MG63 (cell line): ENCODE results near the gene KCNC2. TPM values are rescaled to one million over a fixed set of nuclear protein-coding genes. Genes with fewer than 3 reads are reported as not detected.
A peak's percentile ranks its signal among the peaks of the same experiment; 100 is the strongest.

Experiments
- DNase-seq: peaks from one replicate; pipeline ENCODE4 v3.0.0-alpha.2; 2020
- H3K27me3 ChIP-seq: fragments of 250-450 bp; sonication (Bioruptor Pico); 2 replicates; pipeline ENCODE4 v1.5.1; 2020; ENCODE audit warnings: mild to moderate bottlenecking, moderate library complexity
- H3K36me3 ChIP-seq: fragments of 250-450 bp; sonication (Bioruptor Pico); 2 replicates; pipeline ENCODE4 v1.5.1; 2020; ENCODE audit warnings: mild to moderate bottlenecking, moderate library complexity
- H3K4me3 ChIP-seq: fragments of 250-450 bp; sonication (Bioruptor Pico); 2 replicates; pipeline ENCODE4 v1.5.1; 2020; ENCODE audit warnings: mild to moderate bottlenecking, moderate library complexity
- H3K9me3 ChIP-seq: fragments of 250-450 bp; sonication (Bioruptor Pico); 2 replicates; pipeline ENCODE4 v1.5.1; 2020; ENCODE audit warnings: mild to moderate bottlenecking, moderate library complexity
- total RNA-seq: library from RNA; depleted of rRNA; stranded (reverse); fragments of >200 nt; shearing (Covaris generic); gene quantifications from 2 replicates; pipeline ENCODE4 v1.2.3, GENCODE V29; 2014; ENCODE audit warnings: low replicate concordance

Gene KCNC2
- total RNA-seq, 1 experiment from 2014 or later = not detected

DNA sequence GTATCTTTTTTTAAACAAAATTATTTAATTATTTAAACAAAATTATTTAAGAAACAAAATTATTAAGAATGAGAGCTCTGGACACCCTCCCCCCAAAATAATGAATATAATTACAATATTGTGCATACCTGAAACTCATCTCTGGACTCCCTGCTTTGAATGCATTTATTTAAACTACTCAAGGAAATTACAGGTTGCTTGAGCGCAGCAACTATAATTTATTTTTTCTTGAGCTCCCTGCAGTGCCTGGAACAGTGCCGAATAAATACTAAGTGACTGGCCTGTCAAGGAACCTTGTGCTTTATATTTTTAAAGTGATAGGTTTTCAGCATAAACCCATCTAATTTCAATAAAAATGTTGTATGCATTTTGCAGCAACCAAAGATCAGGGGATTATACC is 93.9 kb downstream of the KCNC2 start:
- Histone ChIP-seq H3K4me3 (no peak overlapping the region), H3K9me3 (no peaks in the 10 kb centered on the region), H3K27me3 (no peaks in the 10 kb centered on the region), H3K36me3 (no peaks in the 10 kb centered on the region)
- DNase-seq = no peak

DNA sequence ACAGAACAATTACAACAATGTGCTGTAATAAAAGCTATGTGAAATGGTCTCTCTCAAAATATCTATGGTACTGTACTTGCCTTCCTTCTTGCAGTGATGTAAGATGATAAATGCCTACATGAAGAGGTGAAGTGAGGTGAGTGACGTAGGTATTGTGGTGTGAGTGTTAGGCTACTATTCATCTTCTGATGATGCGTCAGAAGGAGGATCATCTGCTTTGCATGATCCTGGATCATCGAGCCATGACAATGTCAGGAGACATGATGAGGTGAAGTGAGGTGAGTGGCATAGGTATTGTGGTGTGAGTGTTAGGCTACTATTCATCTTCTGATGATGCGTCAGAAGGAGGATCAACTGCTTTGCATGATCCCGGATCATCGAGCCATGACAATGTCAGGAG is 105.8 kb downstream of the KCNC2 start:
- Histone ChIP-seq H3K9me3 (no peaks in the 10 kb centered on the region), H3K36me3 (no peaks in the 10 kb centered on the region), H3K27me3 (no peaks in the 10 kb centered on the region), H3K4me3 (no peak overlapping the region)
- DNase-seq = no peak

DNA sequence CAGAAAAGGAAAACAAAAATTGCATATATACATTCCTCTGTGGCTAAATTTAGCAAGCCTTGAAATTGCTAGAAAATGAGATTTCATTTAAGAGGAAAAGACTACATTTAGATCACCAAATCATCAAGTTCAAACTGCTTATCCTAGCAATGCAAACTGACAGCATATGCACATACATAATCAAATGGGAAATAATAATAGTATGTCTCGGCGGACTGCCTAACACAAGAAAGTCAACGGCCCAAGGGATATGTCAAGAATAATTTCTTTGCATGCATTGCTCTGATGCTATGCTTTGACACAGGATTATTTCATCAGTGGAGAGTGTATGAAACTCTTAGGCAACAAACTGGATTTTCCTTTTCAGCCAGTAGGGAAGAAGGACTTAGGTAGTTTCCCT is 107.9 kb downstream of the KCNC2 start:
- Histone ChIP-seq H3K4me3 (no peak overlapping the region), H3K27me3 (no peaks in the 10 kb centered on the region), H3K9me3 (no peaks in the 10 kb centered on the region), H3K36me3 (no peaks in the 10 kb centered on the region)
- no peak for DNase-seq

DNA sequence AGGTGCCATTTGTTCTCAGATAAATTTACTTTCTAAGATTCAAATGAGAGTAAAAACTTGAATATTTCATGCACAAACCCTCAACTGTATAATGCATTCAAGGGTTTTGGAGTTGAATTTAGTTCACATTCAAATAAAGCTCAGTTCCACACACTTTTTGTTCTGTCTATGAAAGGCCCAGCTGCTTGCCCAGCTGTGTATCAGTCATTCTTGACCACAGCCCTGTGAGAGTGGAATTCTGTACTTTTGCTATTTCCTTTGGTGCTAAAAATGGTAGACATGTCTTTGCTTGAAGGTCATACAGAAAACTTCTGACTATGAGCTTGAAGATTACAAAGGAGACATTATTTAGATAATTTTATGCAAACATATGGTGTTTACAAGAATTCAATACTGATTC is 110.4 kb downstream of the KCNC2 start:
- no peak for DNase-seq
- no peaks in the 10 kb centered on the region for H3K27me3 ChIP-seq
- no peaks in the 10 kb centered on the region for H3K36me3 ChIP-seq

DNA sequence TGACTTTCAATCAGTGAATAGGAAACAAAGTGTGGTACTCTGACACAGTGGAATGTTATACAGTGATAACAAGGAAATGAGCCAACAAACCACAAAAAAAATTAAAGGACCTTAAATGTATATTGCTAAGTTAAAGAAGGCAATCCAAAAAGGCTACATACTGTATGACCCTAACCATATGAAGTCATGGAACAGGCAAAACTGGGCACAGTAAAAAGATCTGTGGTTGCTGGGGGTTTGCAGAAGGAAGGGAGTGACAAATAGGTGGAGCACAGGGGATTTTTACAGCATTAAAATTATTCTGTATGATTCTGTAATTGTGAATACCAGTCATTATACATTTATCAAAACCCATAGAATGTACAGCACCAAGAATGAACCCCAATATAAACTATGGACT is 112.6 kb downstream of the KCNC2 start:
- Histone ChIP-seq H3K4me3 (no peak overlapping the region), H3K36me3 (no peaks in the 10 kb centered on the region), H3K9me3 (no peaks in the 10 kb centered on the region), H3K27me3 (no peaks in the 10 kb centered on the region)
- DNase-seq = no peak

More for the DNA sequence above, 110.4 kb downstream of the KCNC2 start:
- Histone ChIP-seq H3K9me3 (no peaks in the 10 kb centered on the region), H3K4me3 (no peak overlapping the region)

DNA sequence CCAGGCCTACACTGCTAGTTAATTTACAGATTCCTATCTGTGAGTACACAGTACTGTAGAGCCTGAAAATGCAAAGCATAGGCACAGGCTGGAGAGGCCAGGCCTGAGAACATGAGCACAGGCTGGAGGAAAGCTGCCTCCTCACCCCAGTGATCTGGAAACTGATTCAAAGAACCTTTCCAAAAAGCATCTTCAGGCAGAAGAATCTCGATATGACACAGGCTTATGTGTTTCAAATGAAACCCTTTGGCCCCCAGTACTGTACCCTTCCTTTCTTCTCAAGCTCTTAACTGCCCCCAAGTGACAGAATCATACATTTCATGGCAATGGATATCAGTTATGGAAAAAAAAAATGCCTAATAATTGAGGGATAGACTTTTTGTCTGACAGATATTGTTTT is 122.0 kb downstream of the KCNC2 start:
- Histone ChIP-seq H3K36me3 (no peaks in the 10 kb centered on the region), H3K9me3 (no peaks in the 10 kb centered on the region), H3K4me3 (no peak overlapping the region), H3K27me3 (no peaks in the 10 kb centered on the region)
- no peak for DNase-seq

DNA sequence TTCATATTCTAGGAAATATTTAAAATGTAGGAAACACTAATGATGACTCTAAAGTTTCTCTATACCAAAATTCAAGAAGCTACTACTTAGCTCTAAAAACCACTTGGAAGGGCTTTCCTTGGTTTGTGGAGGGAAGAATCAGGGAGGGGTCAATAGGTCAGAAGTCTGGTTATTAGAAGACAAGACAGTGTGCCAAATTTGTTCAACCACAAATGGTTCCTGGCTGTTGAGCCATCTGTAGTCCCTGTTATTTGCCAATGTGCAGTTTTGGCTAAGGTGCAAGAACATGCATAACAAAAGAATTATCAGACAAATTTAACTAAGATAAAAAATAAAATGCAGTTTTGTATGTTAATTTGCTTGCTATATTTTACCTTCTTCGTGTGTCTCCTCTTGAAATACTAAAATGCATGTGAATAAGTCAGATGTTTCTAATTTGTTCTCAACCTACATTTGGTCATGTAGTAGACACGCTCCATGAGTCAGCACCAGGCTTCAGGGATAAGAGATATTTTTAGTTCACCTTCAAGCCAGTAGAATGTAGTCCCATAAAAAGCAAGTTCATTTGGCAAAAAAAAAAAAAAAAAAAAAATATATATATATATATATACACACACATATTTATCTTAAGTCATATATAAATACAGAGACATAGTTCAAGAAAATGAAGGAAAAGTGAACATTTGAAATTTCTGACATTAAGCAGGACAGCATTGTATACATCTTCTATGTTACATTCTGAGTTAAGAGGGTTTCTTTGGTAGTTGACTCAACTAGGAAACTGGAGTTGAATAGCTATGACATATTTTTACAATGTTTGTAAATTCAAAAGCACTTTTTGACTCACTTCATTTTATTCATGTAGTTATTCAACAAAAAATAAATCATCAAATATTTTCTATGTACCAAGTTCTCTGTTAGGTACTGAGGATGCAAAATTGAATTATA is 123.3 kb downstream of the KCNC2 start:
- Histone ChIP-seq H3K27me3 (no peaks in the 10 kb centered on the region), H3K9me3 (no peaks in the 10 kb centered on the region), H3K4me3 (no peak overlapping the region), H3K36me3 (no peaks in the 10 kb centered on the region)
- DNase-seq = peak; percentile 35

DNA sequence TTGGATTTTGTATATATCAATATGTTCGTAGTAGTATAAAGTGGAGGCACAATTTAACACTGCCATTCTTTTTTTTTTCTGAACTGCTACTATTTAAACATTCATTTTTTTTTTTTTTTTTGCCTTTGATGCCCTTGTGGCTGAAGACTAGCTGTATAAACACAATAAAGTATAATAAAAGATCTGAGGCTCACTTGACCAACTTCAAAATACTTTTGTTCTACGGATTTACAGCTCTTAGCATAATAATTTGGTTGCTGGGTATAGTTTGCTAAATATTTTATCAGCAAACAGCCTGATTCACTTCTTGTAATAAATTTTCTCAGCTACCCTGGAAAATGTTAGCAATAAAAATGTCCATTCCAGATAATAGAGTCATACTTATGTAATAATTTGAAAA is 128.3 kb downstream of the KCNC2 start:
- Histone ChIP-seq H3K9me3 (no peaks in the 10 kb centered on the region), H3K27me3 (no peaks in the 10 kb centered on the region), H3K36me3 (no peaks in the 10 kb centered on the region), H3K4me3 (no peak overlapping the region)
- no peak for DNase-seq

DNA sequence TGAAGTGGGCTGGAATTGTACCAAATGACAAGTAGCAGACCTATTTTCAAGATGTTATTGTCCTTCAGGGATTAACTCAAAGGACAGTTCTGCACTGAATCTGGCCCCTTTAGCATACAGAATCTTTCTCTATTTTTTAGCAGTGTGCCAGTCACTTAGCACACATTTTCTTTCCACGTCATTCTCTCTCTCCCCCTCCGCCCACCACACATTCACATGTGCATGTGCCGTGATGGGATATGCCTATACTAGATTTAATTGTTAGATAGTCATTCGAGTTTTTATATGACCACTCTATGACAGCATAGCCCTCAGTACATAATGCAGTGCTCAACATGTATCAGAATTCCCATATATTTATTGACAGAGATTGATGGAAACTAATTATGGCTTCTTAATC is 129.1 kb downstream of the KCNC2 start:
- Histone ChIP-seq H3K9me3 (no peaks in the 10 kb centered on the region), H3K36me3 (no peaks in the 10 kb centered on the region), H3K4me3 (no peak overlapping the region), H3K27me3 (no peaks in the 10 kb centered on the region)
- no peak for DNase-seq

DNA sequence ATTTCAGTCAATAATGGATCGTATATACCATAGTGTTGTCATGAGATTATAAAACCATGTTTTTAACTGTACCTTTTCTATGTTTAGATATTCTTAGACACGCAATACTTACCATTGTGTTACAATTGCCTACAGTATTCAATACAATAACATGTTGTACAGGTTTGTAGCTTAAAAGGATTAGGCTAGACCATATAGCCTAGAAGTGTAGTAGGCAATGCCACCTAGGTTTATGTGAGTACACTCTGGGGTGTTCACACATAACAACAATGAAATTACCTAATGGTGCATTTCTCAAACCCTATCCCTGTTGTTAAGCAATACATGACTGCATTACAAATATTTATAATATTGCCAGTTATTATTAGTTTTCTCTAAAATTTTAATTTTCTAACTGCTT is 144.2 kb downstream of the KCNC2 start:
- Histone ChIP-seq H3K4me3 (no peak overlapping the region), H3K36me3 (no peaks in the 10 kb centered on the region), H3K27me3 (no peaks in the 10 kb centered on the region), H3K9me3 (no peaks in the 10 kb centered on the region)
- no peak for DNase-seq

DNA sequence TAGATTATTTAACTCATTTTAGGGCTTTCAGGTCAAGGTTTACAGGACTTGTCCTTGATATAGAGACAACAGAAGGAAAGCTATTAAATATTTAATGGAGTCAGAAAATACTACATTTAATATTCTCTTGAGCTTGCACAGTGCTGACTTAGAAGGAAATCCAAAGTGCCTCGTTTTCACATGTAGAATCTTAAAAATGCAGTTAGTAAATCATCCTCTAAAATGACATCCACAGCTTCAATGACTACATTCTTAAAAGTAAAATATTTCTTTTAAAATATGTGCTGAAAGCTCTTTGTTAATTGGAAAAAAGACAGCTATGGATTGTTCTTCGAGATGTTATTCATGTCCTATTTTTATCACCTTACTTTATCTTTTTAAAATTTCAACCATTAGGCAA is 146.9 kb downstream of the KCNC2 start:
- no peaks in the 10 kb centered on the region for H3K36me3 ChIP-seq
- H3K4me3 ChIP-seq = no peak overlapping the region
- no peak for DNase-seq
- no peaks in the 10 kb centered on the region for H3K9me3 ChIP-seq
- no peaks in the 10 kb centered on the region for H3K27me3 ChIP-seq

DNA sequence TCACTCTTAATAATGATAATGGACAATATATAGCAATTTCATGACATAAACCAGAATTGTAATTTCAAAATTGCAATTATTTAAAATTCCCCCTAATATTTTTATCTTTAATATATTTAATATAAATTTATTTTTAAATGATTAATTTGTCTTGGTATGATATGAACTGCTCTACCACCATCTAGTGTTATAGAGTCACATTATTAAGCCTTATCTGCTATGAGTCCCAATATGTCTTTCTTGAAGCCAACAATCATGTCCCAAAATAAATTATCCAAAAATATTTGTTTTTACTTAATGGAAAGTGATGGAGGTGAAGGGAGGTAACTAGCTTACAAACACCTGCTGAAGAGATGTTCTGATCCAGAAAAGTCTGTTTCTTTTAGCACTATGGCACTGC is 151.4 kb downstream of the KCNC2 start:
- no peak for DNase-seq
- H3K9me3 ChIP-seq = no peaks in the 10 kb centered on the region
- no peaks in the 10 kb centered on the region for H3K36me3 ChIP-seq
- no peak overlapping the region for H3K4me3 ChIP-seq
- H3K27me3 ChIP-seq = no peaks in the 10 kb centered on the region

DNA sequence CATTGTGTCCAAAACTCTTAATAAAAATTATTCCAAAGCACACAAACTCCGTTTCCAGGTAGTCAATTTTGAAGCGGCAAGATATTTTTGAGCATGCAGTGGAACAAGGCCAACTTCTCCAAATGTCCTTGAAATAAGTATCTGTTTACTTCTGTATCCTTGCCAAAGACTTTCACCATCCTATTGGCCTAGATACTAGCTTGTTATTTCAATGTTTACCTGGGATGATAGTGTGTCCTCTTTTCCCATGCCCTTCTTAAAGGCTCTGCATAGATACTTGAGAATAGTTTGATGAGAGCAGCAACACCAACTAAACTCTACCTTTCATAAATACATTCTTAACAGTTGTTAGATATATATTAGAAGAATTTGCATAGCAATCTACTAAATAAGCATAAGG is 160.9 kb downstream of the KCNC2 start:
- Histone ChIP-seq H3K9me3 (no peaks in the 10 kb centered on the region), H3K4me3 (no peak overlapping the region), H3K36me3 (no peaks in the 10 kb centered on the region), H3K27me3 (no peaks in the 10 kb centered on the region)
- DNase-seq = no peak

DNA sequence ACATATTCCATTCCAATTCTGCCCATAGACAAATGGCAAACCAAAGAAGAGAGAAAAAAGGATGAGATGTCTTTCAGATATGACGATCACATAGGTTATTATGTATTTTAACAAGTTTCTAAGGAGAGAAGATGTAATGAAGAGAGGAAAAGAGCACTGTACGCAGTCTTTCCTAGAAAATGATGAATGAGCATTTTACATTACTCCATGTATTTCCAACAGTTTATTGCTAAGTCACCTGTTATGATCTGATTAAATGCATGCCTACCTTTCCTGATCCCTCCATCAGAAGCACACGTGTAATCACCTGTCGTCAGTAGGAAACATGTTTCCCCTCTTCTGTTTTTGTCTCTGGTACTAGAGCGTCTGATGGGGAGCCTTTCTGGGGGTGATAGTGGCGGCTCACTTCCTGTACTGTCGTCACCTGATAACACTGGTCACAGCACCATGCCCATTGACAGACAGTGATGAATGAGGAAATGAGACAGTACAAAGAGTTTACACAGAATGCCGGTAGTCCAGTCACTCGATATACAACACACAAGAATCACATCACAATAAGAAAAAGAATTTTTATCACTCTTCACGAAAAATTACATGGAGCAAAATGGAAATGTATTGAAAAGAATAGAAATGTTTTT is 161.6 kb downstream of the KCNC2 start:
- H3K27me3 ChIP-seq = no peaks in the 10 kb centered on the region
- H3K36me3 ChIP-seq = no peaks in the 10 kb centered on the region
- H3K4me3 ChIP-seq = no peak overlapping the region
- DNase-seq = no peak
- H3K9me3 ChIP-seq = no peaks in the 10 kb centered on the region

DNA sequence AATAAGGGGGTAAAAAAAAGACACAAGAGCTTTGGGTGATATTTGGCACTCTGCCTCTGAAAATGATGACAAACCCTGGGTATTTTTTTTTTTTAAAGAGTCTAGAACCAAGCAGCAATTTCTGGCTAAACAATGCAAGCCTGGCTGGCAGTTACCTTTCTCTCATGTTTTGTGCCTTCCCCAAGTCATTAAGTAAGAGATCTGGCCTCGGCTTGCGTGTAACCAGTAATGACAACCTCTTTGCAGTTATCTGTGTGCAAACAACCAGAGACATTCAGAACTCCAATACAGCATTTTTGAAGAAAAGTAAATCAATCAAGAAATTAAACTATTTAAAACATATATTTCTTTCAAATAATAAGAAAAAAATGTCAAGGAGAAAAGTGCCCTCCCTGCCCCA is 167.5 kb downstream of the KCNC2 start:
- DNase-seq = no peak
- H3K4me3 ChIP-seq = no peak overlapping the region
- no peaks in the 10 kb centered on the region for H3K36me3 ChIP-seq
- H3K27me3 ChIP-seq = no peaks in the 10 kb centered on the region
- H3K9me3 ChIP-seq = no peaks in the 10 kb centered on the region

DNA sequence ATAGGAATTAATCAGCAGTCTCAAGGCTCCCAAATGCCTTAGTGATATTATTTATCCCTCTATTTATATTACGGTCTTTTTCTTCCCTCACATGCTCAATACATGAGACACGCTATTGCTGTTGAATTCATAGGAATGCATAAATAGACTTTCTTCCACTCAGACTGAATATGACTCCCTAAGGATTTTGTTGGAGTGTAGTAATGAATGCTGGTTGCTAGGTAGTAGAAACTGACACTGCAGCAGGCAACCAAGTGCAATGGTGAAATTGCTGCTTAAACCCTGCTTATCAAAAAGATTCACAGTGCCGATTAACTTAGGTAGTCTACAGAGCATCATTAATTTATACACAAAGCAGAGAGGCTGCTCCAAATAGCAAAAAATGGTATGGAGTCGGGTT is 168.2 kb downstream of the KCNC2 start:
- Histone ChIP-seq H3K9me3 (no peaks in the 10 kb centered on the region), H3K4me3 (no peak overlapping the region), H3K36me3 (no peaks in the 10 kb centered on the region), H3K27me3 (no peaks in the 10 kb centered on the region)
- DNase-seq = no peak

DNA sequence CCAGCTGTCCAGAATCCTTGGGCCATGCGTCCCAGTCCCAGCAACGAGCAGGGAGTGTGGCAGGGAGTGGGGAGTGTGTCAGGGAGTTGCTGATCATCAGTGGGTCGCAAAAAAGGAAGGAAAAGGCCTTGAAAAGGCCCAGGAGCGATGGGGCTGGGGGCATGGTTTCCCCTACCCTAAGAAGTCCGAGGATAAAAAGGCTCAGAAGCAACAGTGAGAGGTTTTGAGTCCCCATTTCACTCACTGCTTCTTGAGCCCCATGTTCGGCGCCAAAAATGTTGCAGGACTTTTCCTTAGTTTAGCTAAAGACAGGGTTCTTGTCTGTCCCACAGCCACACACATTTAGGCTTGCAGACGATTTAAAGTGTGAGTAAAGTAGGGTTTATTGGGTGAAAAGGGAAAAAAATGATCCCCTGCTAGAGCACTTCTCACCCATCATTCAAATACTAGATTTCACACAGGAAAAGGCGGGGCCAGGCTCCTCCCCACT is 189.5 kb downstream of the KCNC2 start:
- peaks cover 45% of the 10 kb centered on the region for H3K9me3 ChIP-seq
- DNase-seq = peak; percentile 18
- no peak overlapping the region for H3K4me3 ChIP-seq
- H3K27me3 ChIP-seq = no peaks in the 10 kb centered on the region
- H3K36me3 ChIP-seq = no peaks in the 10 kb centered on the region

DNA sequence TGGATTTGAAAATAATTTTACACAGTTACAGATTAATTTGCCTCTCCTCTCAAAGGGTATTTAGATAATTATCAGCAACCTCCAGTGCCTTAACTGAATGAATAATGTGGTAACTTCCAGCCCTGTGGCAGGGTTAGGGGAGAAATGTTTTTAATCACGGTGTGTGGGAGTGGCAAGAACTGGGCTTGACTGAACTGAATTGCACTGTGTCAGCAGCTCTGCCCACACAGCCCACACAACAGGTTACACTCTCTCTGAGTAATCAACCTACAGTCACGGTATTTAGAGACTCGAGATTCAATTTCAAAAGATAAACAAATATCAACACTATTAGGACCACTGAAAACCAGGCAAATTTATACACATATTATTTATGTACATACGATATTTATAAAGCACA is 198.5 kb downstream of the KCNC2 start:
- DNase-seq = peak; percentile 11
- H3K27me3 ChIP-seq = no peaks in the 10 kb centered on the region
- no peak overlapping the region for H3K4me3 ChIP-seq
- no peaks in the 10 kb centered on the region; the same call in none of the 2 replicates for H3K9me3 ChIP-seq
- no peaks in the 10 kb centered on the region for H3K36me3 ChIP-seq
